ENCODE data around the gene SYCP3. TPM values are rescaled to one million over a fixed set of nuclear protein-coding genes. Genes with fewer than 3 reads are reported as not detected.

The SYCP3 gene
- total and polyA plus RNA-seq, 2 of the 8 experiments (the other 6 are each of a cell fraction or from before 2014, with no cell fraction given), result 0.02 to 0.07 TPM

GRCh38 chr12:101780599-101780998 lies 41.3 kb upstream of the SYCP3 start:
- FAIRE-seq (no peak), DNase-seq (ENCODE audit: low read depth in 1 of 2, low spot score in 2 of 2) (no peak)
- Histone ChIP-seq H3K4me2 (ENCODE audit: insufficient read depth in 1 of 2, low read depth in 2 of 2, low read length in 2 of 2) (no peak overlapping the region), H3K27ac (ENCODE audit: low read depth, low read length) (no peak overlapping the region), H3K9me3 (ENCODE audit: insufficient read depth in 2 of 2, low read depth in 1 of 2, low read length in 1 of 2) (no peaks in the 10 kb centered on the region), H2BK20ac (ENCODE audit: low read length) (no peak overlapping the region), H3K79me2 (ENCODE audit: control insufficient read depth in 1 of 2, insufficient read depth in 2 of 2, low read length in 2 of 2) (no peaks in the 10 kb centered on the region), H4K8ac (ENCODE audit: extremely low read depth, insufficient read depth, low read length) (no peak overlapping the region), H2AFZ (ENCODE audit: low read length) (no peak overlapping the region), H3K36me3 (ENCODE audit: control insufficient read depth in 2 of 4, insufficient read depth in 4 of 4, low read length in 3 of 4) (peaks cover 0 to 47% (median 16%) of the 10 kb centered on the region in 4 experiments; a peak in 7 of 8 replicates), H2BK5ac (ENCODE audit: low read depth, low read length) (no peak overlapping the region), H3K23me2 (ENCODE audit: low read depth, low read length) (no peaks in the 10 kb centered on the region), H4K5ac (ENCODE audit: insufficient read length, low read depth, low read length) (no peak overlapping the region), H2BK15ac (ENCODE audit: low read length) (no peak overlapping the region), H2BK12ac (ENCODE audit: low read depth, low read length) (no peak overlapping the region), H3K79me1 (ENCODE audit: low read depth, low read length) (no peaks in the 10 kb centered on the region), H2BK120ac (replicated peaks; ENCODE audit: low read depth, low read length) (no peak overlapping the region), H3K23ac (ENCODE audit: insufficient read length) (no peak overlapping the region), H3K9ac (replicated peaks in 1 of 4; ENCODE audit: extremely low read depth in 1 of 4, low read depth in 3 of 4, low read length in 3 of 4) (no peak overlapping the region), H3K14ac (ENCODE audit: insufficient read length) (no peak overlapping the region), H2AK5ac (ENCODE audit: low read depth, low read length) (no peak overlapping the region), H3K56ac (replicated peaks; ENCODE audit: insufficient read length, low read depth, low read length) (no peak overlapping the region), H3K27me3 (replicated peaks in 1 of 4; ENCODE audit: control insufficient read depth in 3 of 4, extremely low read depth in 1 of 4, insufficient read depth in 3 of 4, low read length in 3 of 4) (no peaks in the 10 kb centered on the region), H4K20me1 (replicated peaks in 1 of 2; ENCODE audit: control insufficient read depth in 1 of 2, insufficient read depth in 2 of 2, low read length in 2 of 2) (peaks cover 0 to 2% of the 10 kb centered on the region in 2 experiments), H3K4me3 (ENCODE audit: extremely low read depth in 1 of 4, insufficient read depth in 2 of 4, low read depth in 3 of 4, low read length in 4 of 4) (no peak overlapping the region), H4K91ac (replicated peaks; ENCODE audit: insufficient read length, low read length) (no peak overlapping the region), H3K4ac (replicated peaks; ENCODE audit: insufficient read length, low read depth, low read length) (no peak overlapping the region), H3K18ac (ENCODE audit: extremely low read depth, low read length) (no peak overlapping the region), H3K4me1 (replicated peaks in 1 of 4; ENCODE audit: control insufficient read depth in 3 of 4, insufficient read depth in 4 of 4, low read length in 3 of 4) (no peaks in the 10 kb centered on the region)
- ChIA-PET CTCF (ENCODE audit: partially characterized antibody) (interaction anchor here (0.5 to 5.7 kb wide), 8 partner anchors 12 to 59 kb away, joined by 3 to 58 read pairs (median 6); partner anchors contain the start of gene GNPTAB), POLR2A (ENCODE audit: partially characterized antibody) (no interaction called here)
- WGBS, 2 experiments (ENCODE audit: extremely low coverage in 1 of 2, insufficient coverage in 1 of 2, insufficient read length in 1 of 2, insufficient replicate concordance in 2 of 2, low coverage in 1 of 2, low lambda C conversion rate in 2 of 2, missing lambda C conversion rate in 1 of 2), result 90% methylated on average over 2 of the region's 2 CpGs; no CpG with 5 or more reads in 1 of the 2 experiments
- TF ChIP-seq GABPA (IDR thresholded peaks at IDR 0.05; ENCODE audit: borderline replicate concordance, insufficient read depth, low read length) (no peak), BACH1 (IDR thresholded peaks at IDR 0.05; ENCODE audit: low read length) (no peak), RXRA (IDR thresholded peaks at IDR 0.05; ENCODE audit: insufficient read depth, low read depth, low read length) (no peak), SRF (IDR thresholded peaks at IDR 0.05; ENCODE audit: low read depth, low read length) (no peak), SAP30 (IDR thresholded peaks at IDR 0.05; ENCODE audit: insufficient read depth, insufficient replicate concordance, low read length) (no peak), POU5F1 (IDR thresholded peaks at IDR 0.05; ENCODE audit: low read depth, low read length) (no peak), CHD2 (IDR thresholded peaks at IDR 0.05; ENCODE audit: low read length) (no peak), NANOG (IDR thresholded peaks at IDR 0.05; ENCODE audit: insufficient read depth, low read depth, low read length, poor library complexity, severe bottlenecking) (no peak), JUN (IDR thresholded peaks at IDR 0.05; ENCODE audit: low read depth, low read length) (no peak), KDM5A (IDR thresholded peaks at IDR 0.05; ENCODE audit: low read length) (no peak), CHD1 (IDR thresholded peaks at IDR 0.05; ENCODE audit: low read depth, low read length) (no peak), TAF1 (IDR thresholded peaks at IDR 0.05; ENCODE audit: low read depth, low read length) (no peak), RAD21 (IDR thresholded peaks at IDR 0.05 in 1 of 2, conservative IDR thresholded peaks at IDR 0.05 in 1 of 2; ENCODE audit: low read depth in 2 of 2, low read length in 2 of 2) (no peak), SUZ12 (IDR thresholded peaks at IDR 0.05; ENCODE audit: low read length) (no peak), EZH2 (IDR thresholded peaks at IDR 0.05; ENCODE audit: low read depth, low read length, severe bottlenecking) (no peak)

Measured in H1 (cell line).